ENCODE data around the gene RAB31. TPM values are rescaled to one million over a fixed set of nuclear protein-coding genes. Genes with fewer than 3 reads are reported as not detected.
A peak's percentile ranks its signal among the peaks of the same experiment; 100 is the strongest.

RAB31 gene
- total and polyA plus RNA-seq, 2 of the 13 experiments (the other 11 are each of a cell fraction or from before 2014, with no cell fraction given) = 1.1 to 1.7 TPM

DNA sequence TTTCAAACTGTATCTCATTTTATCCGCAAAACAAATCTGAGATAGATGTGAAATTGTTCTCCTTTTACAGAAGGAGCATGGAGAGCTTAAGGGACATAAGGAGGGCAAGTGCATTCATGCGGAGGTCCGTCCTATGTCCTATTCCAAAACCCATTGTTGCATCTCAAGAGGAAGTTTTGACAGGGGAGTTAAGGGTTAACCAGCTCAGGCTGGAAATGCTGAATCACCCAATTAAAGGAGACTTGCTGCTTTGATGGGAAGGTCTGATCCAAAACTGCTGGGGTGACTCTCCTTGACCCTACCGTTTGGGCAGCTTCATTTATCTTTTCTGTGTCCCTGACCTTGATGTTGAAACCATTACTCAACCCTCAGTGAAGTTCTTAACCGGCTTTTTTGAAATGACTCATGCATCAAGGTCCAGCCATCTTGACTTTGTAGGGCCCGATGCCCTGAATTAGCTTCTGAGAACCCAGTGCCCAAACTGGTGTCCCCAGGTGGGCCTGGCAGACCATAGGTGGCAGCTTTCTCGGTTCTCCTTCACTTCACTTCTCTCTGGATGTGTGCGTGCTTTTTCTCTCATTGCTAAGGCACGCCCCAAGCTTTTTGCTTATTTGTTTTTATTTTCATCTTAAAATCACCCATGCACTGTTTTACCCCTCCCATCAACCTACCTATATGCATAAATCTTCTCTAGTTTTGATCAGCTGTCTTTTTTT lies 161.8 kb downstream of the RAB31 start (continued):
- TF ChIP-seq ZNF496 (CRISPR knock-in tag; IDR thresholded peaks at IDR 0.05; ENCODE audit: insufficient replicate concordance) (no peak), ZNF3 (CRISPR knock-in tag; IDR thresholded peaks at IDR 0.05) (0 out of 2 replicates have a peak, but pooled peaks have one; percentile 24), ZNF451 (CRISPR knock-in tag; IDR thresholded peaks at IDR 0.05) (no peak), RXRB (CRISPR knock-in tag; IDR thresholded peaks at IDR 0.05; ENCODE audit: borderline replicate concordance) (peak; percentile 92), ZNF333 (CRISPR knock-in tag; IDR thresholded peaks at IDR 0.05; ENCODE audit: borderline replicate concordance) (no peak), MTA1 (CRISPR knock-in tag; IDR thresholded peaks at IDR 0.05; ENCODE audit: borderline replicate concordance) (no peak), ZNF468 (CRISPR knock-in tag; IDR thresholded peaks at IDR 0.05) (no peak), STAG1 (CRISPR knock-in tag; IDR thresholded peaks at IDR 0.05) (no peak), ZEB1 (IDR thresholded peaks at IDR 0.05; ENCODE audit: insufficient replicate concordance, low read depth) (no peak), ATRX (CRISPR knock-in tag; IDR thresholded peaks at IDR 0.05; ENCODE audit: borderline replicate concordance) (no peak), PHF21A (CRISPR knock-in tag; IDR thresholded peaks at IDR 0.05) (peak; percentile 65), PITX1 (CRISPR knock-in tag; IDR thresholded peaks at IDR 0.05) (peak; percentile 44; the same call in 1 of the 2 replicates), ZNF703 (CRISPR knock-in tag; IDR thresholded peaks at IDR 0.05; ENCODE audit: borderline replicate concordance) (no peak), ZNF709 (CRISPR knock-in tag; IDR thresholded peaks at IDR 0.05) (no peak), CENPX (CRISPR knock-in tag; IDR thresholded peaks at IDR 0.05) (no peak), ATAD3A (CRISPR knock-in tag; IDR thresholded peaks at IDR 0.05) (no peak), TBX3 (IDR thresholded peaks at IDR 0.05; ENCODE audit: borderline replicate concordance) (no peak), ZNF317 (CRISPR knock-in tag; IDR thresholded peaks at IDR 0.05) (no peak), ZNF275 (CRISPR knock-in tag; IDR thresholded peaks at IDR 0.05; ENCODE audit: borderline replicate concordance) (no peak), SMAD1 (CRISPR knock-in tag; IDR thresholded peaks at IDR 0.05; ENCODE audit: borderline replicate concordance, low read depth) (no peak), KLF11 (CRISPR knock-in tag; IDR thresholded peaks at IDR 0.05) (no peak), ZNF253 (CRISPR knock-in tag; IDR thresholded peaks at IDR 0.05; ENCODE audit: borderline replicate concordance) (no peak)
- TF ChIP-seq, protein P1, sequence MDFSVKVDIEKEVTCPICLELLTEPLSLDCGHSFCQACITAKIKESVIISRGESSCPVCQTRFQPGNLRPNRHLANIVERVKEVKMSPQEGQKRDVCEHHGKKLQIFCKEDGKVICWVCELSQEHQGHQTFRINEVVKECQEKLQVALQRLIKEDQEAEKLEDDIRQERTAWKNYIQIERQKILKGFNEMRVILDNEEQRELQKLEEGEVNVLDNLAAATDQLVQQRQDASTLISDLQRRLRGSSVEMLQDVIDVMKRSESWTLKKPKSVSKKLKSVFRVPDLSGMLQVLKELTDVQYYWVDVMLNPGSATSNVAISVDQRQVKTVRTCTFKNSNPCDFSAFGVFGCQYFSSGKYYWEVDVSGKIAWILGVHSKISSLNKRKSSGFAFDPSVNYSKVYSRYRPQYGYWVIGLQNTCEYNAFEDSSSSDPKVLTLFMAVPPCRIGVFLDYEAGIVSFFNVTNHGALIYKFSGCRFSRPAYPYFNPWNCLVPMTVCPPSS (IDR thresholded peaks at IDR 0.05) = no peak
